Gastroesophageal sphincter (tissue), 3 donors: ENCODE measurements around the gene GOLGA5.

ENCODE experiments used
- CTCF ChIP-seq, 4 experiments: fragments of 200-600 bp in 2 of 4; fragments of 450-650 bp in 2 of 4; sonication (generic) in 1 of 4; IDR thresholded peaks; one replicate each; pipeline ENCODE4 v1.5.1; 2017 to 2019; ENCODE audit warnings: antibody characterized with exemption in 4 of 4, mild to moderate bottlenecking in 2 of 4, moderate library complexity in 2 of 4
- EP300 ChIP-seq: sonication (generic); formaldehyde crosslinking; IDR thresholded peaks from one replicate; pipeline ENCODE4 v1.6.1; 2017; ENCODE audit warnings: antibody characterized with exemption, mild to moderate bottlenecking

GRCh38 chr14:92860049-92860840, 66.1 kb downstream of the GOLGA5 start:
- no peak for TF ChIP-seq EP300
- no peak for TF ChIP-seq CTCF (IDR thresholded peaks at IDR 0.05)
